ENCODE data around the gene ENTPD2. TPM values are rescaled to one million over a fixed set of nuclear protein-coding genes. Genes with fewer than 3 reads are reported as not detected.

The ENTPD2 gene
- total and polyA plus RNA-seq, 9 of the 15 experiments (the other 6 are each of a cell fraction or from before 2014, with no cell fraction given), result 0.04 to 0.60 (median 0.14) TPM; not detected in 4

- TF ChIP-seq, protein P1, sequence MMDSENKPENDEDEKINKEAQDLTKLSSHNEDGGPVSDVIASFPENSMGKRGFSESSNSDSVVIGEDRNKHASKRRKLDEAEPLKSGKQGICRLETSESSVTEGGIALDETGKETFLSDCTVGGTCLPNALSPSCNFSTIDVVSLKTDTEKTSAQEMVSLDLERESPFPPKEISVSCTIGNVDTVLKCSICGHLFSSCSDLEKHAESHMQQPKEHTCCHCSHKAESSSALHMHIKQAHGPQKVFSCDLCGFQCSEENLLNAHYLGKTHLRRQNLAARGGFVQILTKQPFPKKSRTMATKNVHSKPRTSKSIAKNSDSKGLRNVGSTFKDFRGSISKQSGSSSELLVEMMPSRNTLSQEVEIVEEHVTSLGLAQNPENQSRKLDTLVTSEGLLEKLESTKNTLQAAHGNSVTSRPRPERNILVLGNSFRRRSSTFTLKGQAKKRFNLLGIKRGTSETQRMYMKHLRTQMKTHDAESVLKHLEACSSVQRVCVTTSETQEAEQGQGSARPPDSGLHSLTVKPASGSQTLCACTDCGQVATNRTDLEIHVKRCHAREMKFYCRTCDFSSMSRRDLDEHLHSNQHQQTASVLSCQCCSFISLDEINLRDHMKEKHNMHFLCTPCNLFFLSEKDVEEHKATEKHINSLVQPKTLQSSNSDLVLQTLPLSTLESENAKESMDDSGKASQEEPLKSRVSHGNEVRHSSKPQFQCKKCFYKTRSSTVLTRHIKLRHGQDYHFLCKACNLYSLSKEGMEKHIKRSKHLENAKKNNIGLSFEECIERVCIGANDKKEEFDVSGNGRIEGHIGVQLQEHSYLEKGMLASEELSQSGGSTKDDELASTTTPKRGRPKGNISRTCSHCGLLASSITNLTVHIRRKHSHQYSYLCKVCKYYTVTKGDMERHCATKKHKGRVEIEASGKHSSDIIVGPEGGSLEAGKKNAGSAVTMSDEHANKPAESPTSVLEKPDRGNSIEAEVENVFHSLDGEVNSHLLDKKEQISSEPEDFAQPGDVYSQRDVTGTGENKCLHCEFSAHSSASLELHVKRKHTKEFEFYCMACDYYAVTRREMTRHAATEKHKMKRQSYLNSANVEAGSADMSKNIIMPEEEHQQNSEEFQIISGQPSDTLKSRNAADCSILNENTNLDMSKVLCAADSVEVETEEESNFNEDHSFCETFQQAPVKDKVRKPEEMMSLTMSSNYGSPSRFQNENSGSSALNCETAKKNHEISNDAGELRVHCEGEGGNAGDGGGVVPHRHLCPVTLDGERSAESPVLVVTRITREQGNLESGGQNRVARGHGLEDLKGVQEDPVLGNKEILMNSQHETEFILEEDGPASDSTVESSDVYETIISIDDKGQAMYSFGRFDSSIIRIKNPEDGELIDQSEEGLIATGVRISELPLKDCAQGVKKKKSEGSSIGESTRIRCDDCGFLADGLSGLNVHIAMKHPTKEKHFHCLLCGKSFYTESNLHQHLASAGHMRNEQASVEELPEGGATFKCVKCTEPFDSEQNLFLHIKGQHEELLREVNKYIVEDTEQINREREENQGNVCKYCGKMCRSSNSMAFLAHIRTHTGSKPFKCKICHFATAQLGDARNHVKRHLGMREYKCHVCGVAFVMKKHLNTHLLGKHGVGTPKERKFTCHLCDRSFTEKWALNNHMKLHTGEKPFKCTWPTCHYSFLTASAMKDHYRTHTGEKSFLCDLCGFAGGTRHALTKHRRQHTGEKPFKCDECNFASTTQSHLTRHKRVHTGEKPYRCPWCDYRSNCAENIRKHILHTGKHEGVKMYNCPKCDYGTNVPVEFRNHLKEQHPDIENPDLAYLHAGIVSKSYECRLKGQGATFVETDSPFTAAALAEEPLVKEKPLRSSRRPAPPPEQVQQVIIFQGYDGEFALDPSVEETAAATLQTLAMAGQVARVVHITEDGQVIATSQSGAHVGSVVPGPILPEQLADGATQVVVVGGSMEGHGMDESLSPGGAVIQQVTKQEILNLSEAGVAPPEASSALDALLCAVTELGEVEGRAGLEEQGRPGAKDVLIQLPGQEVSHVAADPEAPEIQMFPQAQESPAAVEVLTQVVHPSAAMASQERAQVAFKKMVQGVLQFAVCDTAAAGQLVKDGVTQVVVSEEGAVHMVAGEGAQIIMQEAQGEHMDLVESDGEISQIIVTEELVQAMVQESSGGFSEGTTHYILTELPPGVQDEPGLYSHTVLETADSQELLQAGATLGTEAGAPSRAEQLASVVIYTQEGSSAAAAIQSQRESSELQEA (IDR thresholded peaks at IDR 0.05; ENCODE audit: low read depth), result no peak
- TF ChIP-seq TFAP4 (CRISPR knock-in tag; IDR thresholded peaks at IDR 0.05; ENCODE audit: borderline replicate concordance), result peak; percentile 65
- TF ChIP-seq PCBP1 (IDR thresholded peaks at IDR 0.05; ENCODE audit: low read depth, low read length, poor library complexity, severe bottlenecking), result peak; percentile 94
- TF ChIP-seq KLF1 (tag; IDR thresholded peaks at IDR 0.05), result no peak
- TF ChIP-seq SPI1 (IDR thresholded peaks at IDR 0.05; ENCODE audit: borderline replicate concordance, low read depth, low read length), result no peak
- no peak for TF ChIP-seq ZNF583 (CRISPR knock-in tag; IDR thresholded peaks at IDR 0.05)
- no peak for TF ChIP-seq ZNF561 (CRISPR knock-in tag; conservative IDR thresholded peaks at IDR 0.05)
- TF ChIP-seq ZNF165 (CRISPR knock-in tag; IDR thresholded peaks at IDR 0.05; ENCODE audit: borderline replicate concordance), result no peak
- TF ChIP-seq, protein P2, sequence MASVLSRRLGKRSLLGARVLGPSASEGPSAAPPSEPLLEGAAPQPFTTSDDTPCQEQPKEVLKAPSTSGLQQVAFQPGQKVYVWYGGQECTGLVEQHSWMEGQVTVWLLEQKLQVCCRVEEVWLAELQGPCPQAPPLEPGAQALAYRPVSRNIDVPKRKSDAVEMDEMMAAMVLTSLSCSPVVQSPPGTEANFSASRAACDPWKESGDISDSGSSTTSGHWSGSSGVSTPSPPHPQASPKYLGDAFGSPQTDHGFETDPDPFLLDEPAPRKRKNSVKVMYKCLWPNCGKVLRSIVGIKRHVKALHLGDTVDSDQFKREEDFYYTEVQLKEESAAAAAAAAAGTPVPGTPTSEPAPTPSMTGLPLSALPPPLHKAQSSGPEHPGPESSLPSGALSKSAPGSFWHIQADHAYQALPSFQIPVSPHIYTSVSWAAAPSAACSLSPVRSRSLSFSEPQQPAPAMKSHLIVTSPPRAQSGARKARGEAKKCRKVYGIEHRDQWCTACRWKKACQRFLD (CRISPR knock-in tag; IDR thresholded peaks at IDR 0.05), result no peak
- no peak for TF ChIP-seq LEF1 (IDR thresholded peaks at IDR 0.05)
- TF ChIP-seq NR3C1 (CRISPR knock-in tag; IDR thresholded peaks at IDR 0.05), result no peak
- TF ChIP-seq RAD51 (IDR thresholded peaks at IDR 0.05; ENCODE audit: borderline replicate concordance, low read depth), result no peak
These were observed 5.0 kb downstream of the ENTPD2 start (continued) for GRCh38 chr9:137048655-137049543.

Data from K562 (cell line).